ENCODE results near the gene XAGE3. TPM values are rescaled to one million over a fixed set of nuclear protein-coding genes. Genes with fewer than 3 reads are reported as not detected.

Gene XAGE3
- total RNA-seq, 1 experiment from 2014 or later, result not detected

DNA sequence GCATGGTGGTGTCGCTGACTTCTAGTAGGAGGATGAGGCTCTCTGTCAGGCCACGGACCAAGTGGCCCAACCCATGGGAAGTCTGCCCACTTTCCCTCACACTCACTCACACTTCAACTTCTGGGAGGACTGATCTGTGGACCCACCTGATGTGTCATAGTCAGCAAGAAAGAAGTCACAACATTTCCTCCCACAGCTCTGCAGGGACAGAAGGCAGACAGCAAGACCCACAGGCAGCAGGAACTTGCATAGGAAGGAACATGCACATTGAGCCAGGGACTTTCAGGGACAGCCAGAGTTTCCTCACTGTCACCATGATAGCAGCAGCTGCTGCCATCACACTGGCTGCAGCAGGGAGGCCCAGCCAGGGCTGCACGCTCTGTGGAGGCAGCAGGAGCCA lies 37.3 kb downstream of the XAGE3 start:
- no peaks in the 10 kb centered on the region for H3K9me3 ChIP-seq (ENCODE audit: low read length)
- DNase-seq (no peak), ATAC-seq (no peak)
- no peaks in the 10 kb centered on the region for H4K20me1 ChIP-seq (ENCODE audit: low read length)
- no peaks in the 10 kb centered on the region for H3K9me2 ChIP-seq (replicated peaks; ENCODE audit: low read length)
- H3K4me2 ChIP-seq (ENCODE audit: low read length), result no peak overlapping the region
- H3K27me3 ChIP-seq (ENCODE audit: low read length), result no peaks in the 10 kb centered on the region
- no peaks in the 10 kb centered on the region for H3F3A ChIP-seq (ENCODE audit: low read length, unreplicated experiment)
- TF ChIP-seq, protein P1, sequence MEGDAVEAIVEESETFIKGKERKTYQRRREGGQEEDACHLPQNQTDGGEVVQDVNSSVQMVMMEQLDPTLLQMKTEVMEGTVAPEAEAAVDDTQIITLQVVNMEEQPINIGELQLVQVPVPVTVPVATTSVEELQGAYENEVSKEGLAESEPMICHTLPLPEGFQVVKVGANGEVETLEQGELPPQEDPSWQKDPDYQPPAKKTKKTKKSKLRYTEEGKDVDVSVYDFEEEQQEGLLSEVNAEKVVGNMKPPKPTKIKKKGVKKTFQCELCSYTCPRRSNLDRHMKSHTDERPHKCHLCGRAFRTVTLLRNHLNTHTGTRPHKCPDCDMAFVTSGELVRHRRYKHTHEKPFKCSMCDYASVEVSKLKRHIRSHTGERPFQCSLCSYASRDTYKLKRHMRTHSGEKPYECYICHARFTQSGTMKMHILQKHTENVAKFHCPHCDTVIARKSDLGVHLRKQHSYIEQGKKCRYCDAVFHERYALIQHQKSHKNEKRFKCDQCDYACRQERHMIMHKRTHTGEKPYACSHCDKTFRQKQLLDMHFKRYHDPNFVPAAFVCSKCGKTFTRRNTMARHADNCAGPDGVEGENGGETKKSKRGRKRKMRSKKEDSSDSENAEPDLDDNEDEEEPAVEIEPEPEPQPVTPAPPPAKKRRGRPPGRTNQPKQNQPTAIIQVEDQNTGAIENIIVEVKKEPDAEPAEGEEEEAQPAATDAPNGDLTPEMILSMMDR (conservative IDR thresholded peaks at IDR 0.05; ENCODE audit: low read depth, low read length), result no peak
- no peak for TF ChIP-seq EZH2phosphoT487 (IDR thresholded peaks at IDR 0.05; ENCODE audit: borderline replicate concordance, low read length)
- no peak for TF ChIP-seq EZH2 (IDR thresholded peaks at IDR 0.05; ENCODE audit: low read length, unreplicated experiment)
- H3K79me2 ChIP-seq (ENCODE audit: low read length), result no peaks in the 10 kb centered on the region
- no peak overlapping the region for H3K9ac ChIP-seq (ENCODE audit: low read length)
- CTCF ChIA-PET, result no interaction called here
- no peak overlapping the region for H2AFZ ChIP-seq (ENCODE audit: low read length)
- H3K4me3 ChIP-seq (ENCODE audit: low read length), result no peak overlapping the region
- BruUV-seq (replicated peaks), result no TSS peak
- H3K36me3 ChIP-seq (ENCODE audit: low read depth, low read length), result no peaks in the 10 kb centered on the region
- H3K27ac ChIP-seq (ENCODE audit: low read length), result no peak overlapping the region
- POLR2A ChIA-PET (ENCODE audit: unreplicated experiment), result no interaction called here
- H3K4me1 ChIP-seq (ENCODE audit: insufficient read depth, low read length), result no peaks in the 10 kb centered on the region
- intact Hi-C loops (cut with micrococcal nuclease), result no loop called here

DNA sequence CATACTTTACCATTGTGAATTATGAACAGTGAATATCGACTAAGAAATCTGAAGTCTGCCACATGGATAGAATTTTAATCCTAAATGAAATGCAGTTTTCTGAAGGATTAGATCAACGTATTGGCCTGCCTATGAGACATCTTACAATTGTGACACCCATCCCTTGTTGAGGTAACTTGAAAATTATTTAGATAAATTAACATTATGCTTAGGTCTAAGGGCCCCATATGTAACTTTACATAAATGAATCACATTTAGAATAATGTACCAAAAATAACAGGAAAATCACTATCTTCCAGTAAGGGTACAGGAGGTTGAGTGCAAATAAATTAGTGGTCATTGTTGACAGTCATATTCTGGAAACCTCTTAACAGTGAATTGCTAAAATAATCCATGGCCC lies 43.3 kb downstream of the XAGE3 start:
- no peak overlapping the region for H2AFZ ChIP-seq (ENCODE audit: low read length)
- no peak overlapping the region for H3K9ac ChIP-seq (ENCODE audit: low read length)
- no TSS peak for BruUV-seq (replicated peaks)
- no peaks in the 10 kb centered on the region for H3K79me2 ChIP-seq (ENCODE audit: low read length)
- H3K9me2 ChIP-seq (replicated peaks; ENCODE audit: low read length), result no peaks in the 10 kb centered on the region
- TF ChIP-seq EZH2 (IDR thresholded peaks at IDR 0.05; ENCODE audit: low read length, unreplicated experiment), result no peak
- TF ChIP-seq, protein P1 (conservative IDR thresholded peaks at IDR 0.05; ENCODE audit: low read depth, low read length), result no peak
- no peak for TF ChIP-seq EZH2phosphoT487 (IDR thresholded peaks at IDR 0.05; ENCODE audit: borderline replicate concordance, low read length)
- H3F3A ChIP-seq (ENCODE audit: low read length, unreplicated experiment), result no peaks in the 10 kb centered on the region
- H3K27ac ChIP-seq (ENCODE audit: low read length), result no peak overlapping the region
- no peaks in the 10 kb centered on the region for H3K9me3 ChIP-seq (ENCODE audit: low read length)
- H3K4me2 ChIP-seq (ENCODE audit: low read length), result no peak overlapping the region
- no peaks in the 10 kb centered on the region for H4K20me1 ChIP-seq (ENCODE audit: low read length)
- no peak for ATAC-seq
- DNase-seq, result no peak
- peaks cover 9% of the 10 kb centered on the region; the same call in 1 of the 2 replicates for H3K27me3 ChIP-seq (ENCODE audit: low read length)
- H3K4me3 ChIP-seq (ENCODE audit: low read length), result no peak overlapping the region
- CTCF ChIA-PET, result no interaction called here
- no peaks in the 10 kb centered on the region for H3K4me1 ChIP-seq (ENCODE audit: insufficient read depth, low read length)
- intact Hi-C loops (cut with micrococcal nuclease), result no loop called here
- POLR2A ChIA-PET (ENCODE audit: unreplicated experiment), result no interaction called here
- no peaks in the 10 kb centered on the region for H3K36me3 ChIP-seq (ENCODE audit: low read depth, low read length)

DNA sequence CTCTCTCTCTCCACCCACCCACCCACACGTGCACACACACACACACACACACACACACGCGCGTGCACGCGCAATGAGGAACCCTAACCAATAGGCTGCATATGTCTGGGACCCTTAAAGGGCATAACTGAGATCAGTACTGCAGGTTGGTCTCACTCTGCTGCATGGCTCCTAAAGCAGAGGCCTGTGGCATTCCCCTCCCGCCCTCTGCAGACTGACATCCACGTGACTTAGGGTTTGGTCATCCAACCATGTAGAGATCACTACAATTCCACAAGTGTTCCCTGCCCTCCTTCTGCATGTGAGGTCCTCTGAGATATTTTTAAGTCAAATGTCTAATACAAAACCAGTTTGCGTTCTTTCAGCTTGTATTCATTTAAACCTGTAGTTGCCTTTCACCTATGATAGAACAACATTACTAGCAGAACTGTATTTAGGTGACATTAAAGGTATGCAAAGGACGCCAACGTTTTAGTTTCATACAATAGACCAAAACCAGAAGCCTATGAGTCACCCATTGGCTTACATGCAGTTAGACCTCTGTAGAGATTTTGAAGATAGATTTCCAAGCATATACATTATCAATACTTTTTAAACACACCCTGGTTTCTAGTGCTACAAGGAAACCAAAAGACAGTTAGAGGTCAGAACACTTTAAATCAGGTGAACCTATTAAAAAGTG lies 46.7 kb downstream of the XAGE3 start:
- H3K27me3 ChIP-seq (ENCODE audit: low read length), result peaks cover 40% of the 10 kb centered on the region
- POLR2A ChIA-PET (ENCODE audit: unreplicated experiment), result no interaction called here
- no peaks in the 10 kb centered on the region for H3F3A ChIP-seq (ENCODE audit: low read length, unreplicated experiment)
- H3K27ac ChIP-seq (ENCODE audit: low read length), result no peak overlapping the region
- CTCF ChIA-PET, result no interaction called here
- no peaks in the 10 kb centered on the region for H3K79me2 ChIP-seq (ENCODE audit: low read length)
- no peaks in the 10 kb centered on the region for H3K36me3 ChIP-seq (ENCODE audit: low read depth, low read length)
- TF ChIP-seq EZH2 (IDR thresholded peaks at IDR 0.05; ENCODE audit: low read length, unreplicated experiment) (no peak), EZH2phosphoT487 (IDR thresholded peaks at IDR 0.05; ENCODE audit: borderline replicate concordance, low read length) (no peak)
- TF ChIP-seq, protein P1 (conservative IDR thresholded peaks at IDR 0.05; ENCODE audit: low read depth, low read length), result no peak
- no TSS peak for BruUV-seq (replicated peaks)
- intact Hi-C loops (cut with micrococcal nuclease), result no loop called here
- DNase-seq, result no peak
- H3K4me2 ChIP-seq (ENCODE audit: low read length), result no peak overlapping the region
- no peak overlapping the region for H3K9ac ChIP-seq (ENCODE audit: low read length)
- no peak for ATAC-seq
- H4K20me1 ChIP-seq (ENCODE audit: low read length), result no peaks in the 10 kb centered on the region
- H3K9me3 ChIP-seq (ENCODE audit: low read length), result no peaks in the 10 kb centered on the region
- H3K4me1 ChIP-seq (ENCODE audit: insufficient read depth, low read length), result no peaks in the 10 kb centered on the region
- no peak overlapping the region for H2AFZ ChIP-seq (ENCODE audit: low read length)
- no peak overlapping the region for H3K4me3 ChIP-seq (ENCODE audit: low read length)
- H3K9me2 ChIP-seq (replicated peaks; ENCODE audit: low read length), result no peaks in the 10 kb centered on the region
